ENCODE data around the gene RNF17.

- TF ChIP-seq EP300 (IDR thresholded peaks at IDR 0.05; ENCODE audit: borderline replicate concordance in 1 of 2, low read depth in 2 of 2, low read length in 2 of 2) (no peak), KDM1A (IDR thresholded peaks at IDR 0.05; ENCODE audit: borderline replicate concordance, low read length) (no peak), BRCA1 (IDR thresholded peaks at IDR 0.05; ENCODE audit: low read depth, low read length) (no peak), E2F6 (IDR thresholded peaks at IDR 0.05) (no peak), CREB1 (IDR thresholded peaks at IDR 0.05) (no peak), USF2 (IDR thresholded peaks at IDR 0.05; ENCODE audit: low read length) (no peak), CTCF (IDR thresholded peaks at IDR 0.05; ENCODE audit: control extremely low read depth in 1 of 3, insufficient read depth in 1 of 3, low read depth in 1 of 3, low read length in 3 of 3) (no peak), ZNF274 (IDR thresholded peaks at IDR 0.05; ENCODE audit: borderline replicate concordance, extremely low read depth, low read length) (no peak), CHD7 (IDR thresholded peaks at IDR 0.05; ENCODE audit: insufficient replicate concordance, low read length) (no peak), EZH2 (IDR thresholded peaks at IDR 0.05; ENCODE audit: low read depth, low read length, severe bottlenecking) (no peak), ATF3 (IDR thresholded peaks at IDR 0.05; ENCODE audit: insufficient read depth, low read depth, low read length) (no peak), POLR2AphosphoS5 (IDR thresholded peaks at IDR 0.05; ENCODE audit: low read depth, low read length) (no peak), JUN (IDR thresholded peaks at IDR 0.05; ENCODE audit: low read depth, low read length) (no peak)
Measured at GRCh38 chr13:24887759-24888158, 123.8 kb downstream of the RNF17 start.
